B cell (primary cell): ENCODE results near the gene HSD17B12.

Experiments used
- EZH2 ChIP-seq: IDR thresholded peaks from 2 replicates; pipeline ENCODE4 v1.6.1; 2012; ENCODE audit warnings: borderline replicate concordance, low read depth, mild to moderate bottlenecking, moderate library complexity, low read length; ENCODE audit not compliant: insufficient read depth, poor library complexity, severe bottlenecking
- TF ChIP-seq, protein P1 (sequence below): fragments of 200-600 bp; IDR thresholded peaks from one replicate; pipeline ENCODE4 v1.8.0; 2022; ENCODE audit warnings: antibody characterized with exemption, mild to moderate bottlenecking

DNA sequence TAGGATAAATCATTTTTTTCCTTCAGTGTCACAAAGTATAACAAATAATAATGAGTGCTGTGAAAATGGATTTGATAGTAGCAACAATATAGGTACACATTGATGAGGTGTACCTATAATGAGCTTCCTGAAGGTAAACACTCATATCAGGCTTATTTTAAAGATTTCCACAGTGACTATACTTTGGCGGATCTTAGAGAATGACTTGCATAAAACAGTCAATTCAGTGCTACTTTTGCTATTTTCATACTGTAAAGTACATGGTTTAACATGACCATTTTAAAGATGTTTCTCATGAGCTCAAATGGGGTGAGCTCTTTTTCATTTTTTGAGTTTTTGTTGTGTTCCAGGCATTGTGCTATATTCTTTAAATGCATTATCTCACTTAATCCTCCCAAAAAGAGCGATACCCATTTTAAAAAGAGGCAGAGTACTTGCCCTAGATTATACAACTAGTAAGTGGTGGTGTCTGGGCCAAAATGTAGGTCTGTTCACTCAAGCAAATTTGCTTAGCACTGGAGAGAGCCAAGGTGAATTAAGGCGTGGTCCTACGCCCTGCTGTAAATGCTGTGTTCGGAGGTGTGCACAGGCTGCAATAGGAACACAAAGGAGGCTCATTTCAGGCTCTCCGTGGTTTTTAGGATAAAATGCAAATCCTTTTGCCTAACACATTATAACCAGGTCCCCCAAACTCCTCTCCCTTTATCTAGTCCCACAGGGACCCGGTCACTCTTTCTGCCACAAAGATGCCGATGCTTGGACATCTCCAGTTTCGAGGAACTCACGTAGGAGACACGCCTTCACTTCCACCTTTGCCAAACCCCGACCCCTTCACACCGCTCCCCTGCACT is 199.5 kb downstream of the HSD17B12 start:
- TF ChIP-seq, protein P1, sequence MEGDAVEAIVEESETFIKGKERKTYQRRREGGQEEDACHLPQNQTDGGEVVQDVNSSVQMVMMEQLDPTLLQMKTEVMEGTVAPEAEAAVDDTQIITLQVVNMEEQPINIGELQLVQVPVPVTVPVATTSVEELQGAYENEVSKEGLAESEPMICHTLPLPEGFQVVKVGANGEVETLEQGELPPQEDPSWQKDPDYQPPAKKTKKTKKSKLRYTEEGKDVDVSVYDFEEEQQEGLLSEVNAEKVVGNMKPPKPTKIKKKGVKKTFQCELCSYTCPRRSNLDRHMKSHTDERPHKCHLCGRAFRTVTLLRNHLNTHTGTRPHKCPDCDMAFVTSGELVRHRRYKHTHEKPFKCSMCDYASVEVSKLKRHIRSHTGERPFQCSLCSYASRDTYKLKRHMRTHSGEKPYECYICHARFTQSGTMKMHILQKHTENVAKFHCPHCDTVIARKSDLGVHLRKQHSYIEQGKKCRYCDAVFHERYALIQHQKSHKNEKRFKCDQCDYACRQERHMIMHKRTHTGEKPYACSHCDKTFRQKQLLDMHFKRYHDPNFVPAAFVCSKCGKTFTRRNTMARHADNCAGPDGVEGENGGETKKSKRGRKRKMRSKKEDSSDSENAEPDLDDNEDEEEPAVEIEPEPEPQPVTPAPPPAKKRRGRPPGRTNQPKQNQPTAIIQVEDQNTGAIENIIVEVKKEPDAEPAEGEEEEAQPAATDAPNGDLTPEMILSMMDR, result no peak
- no peak for TF ChIP-seq EZH2
